ENCODE measurements around the gene TMCC1. TPM values are rescaled to one million over a fixed set of nuclear protein-coding genes. Genes with fewer than 3 reads are reported as not detected.

The TMCC1 gene
- total RNA-seq, 2 experiments from 2014 or later: 33.3 to 33.8 TPM

DNA sequence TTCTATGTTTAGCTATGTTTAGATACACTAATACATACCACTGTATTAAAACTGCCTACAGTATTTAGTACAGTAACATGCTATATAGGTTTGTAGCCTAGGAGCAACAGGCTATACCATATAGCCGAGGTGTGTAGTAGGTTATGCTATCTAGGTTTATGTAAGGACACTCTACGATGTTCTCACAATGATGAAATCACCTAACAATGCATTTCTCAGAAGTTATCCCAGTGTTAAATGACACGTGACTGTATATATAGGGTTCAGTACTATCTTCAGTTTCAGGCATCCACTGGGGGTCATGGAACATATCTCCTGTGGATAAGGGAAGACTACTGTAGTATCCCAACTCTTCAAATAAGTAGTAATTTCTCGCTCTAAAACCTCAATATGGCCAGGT, 97.4 kb downstream of the TMCC1 start:
- no peak for DNase-seq
- no peaks in the 10 kb centered on the region for H3K27me3 Mint-ChIP-seq
- H3K4me3 ChIP-seq (ENCODE audit: low read length): no peak overlapping the region
- no peaks in the 10 kb centered on the region for H3K27me3 ChIP-seq (ENCODE audit: control insufficient read depth in 1 of 2, insufficient read depth in 2 of 2, low read length in 2 of 2)
- no peak overlapping the region for H3K4me3 Mint-ChIP-seq
- H3K27ac ChIP-seq (ENCODE audit: low read depth in 1 of 2, low read length in 2 of 2): no peak overlapping the region
- no peak for ATAC-seq (ENCODE audit: poor library complexity)
- peaks cover 1% of the 10 kb centered on the region for H3K36me3 Mint-ChIP-seq (ENCODE audit: low read depth)
- ChIA-PET CTCF (no interaction called here), POLR2A (no interaction called here)
- H3K9me3 Mint-ChIP-seq: no peaks in the 10 kb centered on the region
- H3K4me1 ChIP-seq (ENCODE audit: insufficient read depth, low read length): peaks cover 10% of the 10 kb centered on the region
- TF ChIP-seq, protein P1, sequence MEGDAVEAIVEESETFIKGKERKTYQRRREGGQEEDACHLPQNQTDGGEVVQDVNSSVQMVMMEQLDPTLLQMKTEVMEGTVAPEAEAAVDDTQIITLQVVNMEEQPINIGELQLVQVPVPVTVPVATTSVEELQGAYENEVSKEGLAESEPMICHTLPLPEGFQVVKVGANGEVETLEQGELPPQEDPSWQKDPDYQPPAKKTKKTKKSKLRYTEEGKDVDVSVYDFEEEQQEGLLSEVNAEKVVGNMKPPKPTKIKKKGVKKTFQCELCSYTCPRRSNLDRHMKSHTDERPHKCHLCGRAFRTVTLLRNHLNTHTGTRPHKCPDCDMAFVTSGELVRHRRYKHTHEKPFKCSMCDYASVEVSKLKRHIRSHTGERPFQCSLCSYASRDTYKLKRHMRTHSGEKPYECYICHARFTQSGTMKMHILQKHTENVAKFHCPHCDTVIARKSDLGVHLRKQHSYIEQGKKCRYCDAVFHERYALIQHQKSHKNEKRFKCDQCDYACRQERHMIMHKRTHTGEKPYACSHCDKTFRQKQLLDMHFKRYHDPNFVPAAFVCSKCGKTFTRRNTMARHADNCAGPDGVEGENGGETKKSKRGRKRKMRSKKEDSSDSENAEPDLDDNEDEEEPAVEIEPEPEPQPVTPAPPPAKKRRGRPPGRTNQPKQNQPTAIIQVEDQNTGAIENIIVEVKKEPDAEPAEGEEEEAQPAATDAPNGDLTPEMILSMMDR (IDR thresholded peaks at IDR 0.05): no peak
- no peaks in the 10 kb centered on the region for H3K9me3 ChIP-seq (ENCODE audit: control insufficient read depth in 1 of 2, insufficient read depth in 1 of 2, low read length in 2 of 2)
- peaks cover 26% of the 10 kb centered on the region for H3K4me1 Mint-ChIP-seq (ENCODE audit: low read depth)
- H3K36me3 ChIP-seq (ENCODE audit: insufficient read depth, low read length): no peaks in the 10 kb centered on the region
- no peak overlapping the region for H3K27ac Mint-ChIP-seq
- intact Hi-C loops (cut with DNase I, micrococcal nuclease): no loop called here

DNA sequence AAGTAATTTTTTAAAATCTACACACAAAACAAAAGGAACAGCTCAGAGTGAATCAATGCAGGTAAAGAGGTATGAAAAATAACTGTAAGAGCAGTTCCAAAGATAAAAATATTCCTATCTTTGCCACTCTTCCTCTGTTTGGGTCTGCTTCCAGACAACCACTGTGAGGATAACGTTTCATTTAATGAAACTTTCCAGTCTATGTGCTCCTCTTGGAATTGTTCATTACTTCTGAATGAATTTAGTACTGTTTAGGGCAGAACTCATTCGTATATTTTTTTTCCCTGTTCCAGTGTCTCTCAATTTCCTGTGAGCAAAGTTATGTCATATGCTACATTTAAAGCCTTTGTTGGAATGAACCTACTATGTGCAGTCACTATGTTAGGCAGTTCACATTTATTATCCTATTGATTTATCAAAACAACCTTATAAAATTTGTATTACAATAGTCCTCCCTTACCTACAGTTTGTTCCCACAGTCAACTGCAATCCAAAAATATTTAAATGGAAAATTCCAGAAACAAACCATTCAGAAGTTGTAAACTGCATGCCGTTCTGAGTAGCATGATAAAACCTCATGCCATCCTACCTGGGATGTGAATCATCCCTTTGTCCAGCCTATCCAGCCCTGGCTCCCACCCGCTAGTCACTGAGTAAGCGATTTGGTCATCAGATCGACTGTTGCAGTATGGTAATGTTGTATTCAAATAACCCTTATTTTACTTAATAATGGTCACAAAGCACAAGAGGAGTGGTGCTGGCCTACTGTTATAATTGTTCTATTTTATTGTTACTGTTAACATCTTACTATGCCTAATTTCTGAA, 98.1 kb downstream of the TMCC1 start:
- no peak for ATAC-seq (ENCODE audit: poor library complexity)
- H3K4me1 Mint-ChIP-seq (ENCODE audit: low read depth): peaks cover 26% of the 10 kb centered on the region
- no peak overlapping the region for H3K27ac Mint-ChIP-seq
- no peaks in the 10 kb centered on the region for H3K36me3 Mint-ChIP-seq (ENCODE audit: low read depth)
- ChIA-PET CTCF (no interaction called here), POLR2A (no interaction called here)
- DNase-seq: no peak
- intact Hi-C loops (cut with DNase I, micrococcal nuclease): no loop called here
- H3K9me3 ChIP-seq (ENCODE audit: control insufficient read depth in 1 of 2, insufficient read depth in 1 of 2, low read length in 2 of 2): no peaks in the 10 kb centered on the region
- no peaks in the 10 kb centered on the region for H3K9me3 Mint-ChIP-seq
- no peak overlapping the region for H3K4me3 ChIP-seq (ENCODE audit: low read length)
- H3K27me3 Mint-ChIP-seq: no peaks in the 10 kb centered on the region
- H3K4me3 Mint-ChIP-seq: no peak overlapping the region
- peaks cover 10% of the 10 kb centered on the region for H3K4me1 ChIP-seq (ENCODE audit: insufficient read depth, low read length)
- no peak overlapping the region for H3K27ac ChIP-seq (ENCODE audit: low read depth in 1 of 2, low read length in 2 of 2)
- TF ChIP-seq, protein P1 (IDR thresholded peaks at IDR 0.05): no peak
- H3K27me3 ChIP-seq (ENCODE audit: control insufficient read depth in 1 of 2, insufficient read depth in 2 of 2, low read length in 2 of 2): no peaks in the 10 kb centered on the region
- no peaks in the 10 kb centered on the region for H3K36me3 ChIP-seq (ENCODE audit: insufficient read depth, low read length)

DNA sequence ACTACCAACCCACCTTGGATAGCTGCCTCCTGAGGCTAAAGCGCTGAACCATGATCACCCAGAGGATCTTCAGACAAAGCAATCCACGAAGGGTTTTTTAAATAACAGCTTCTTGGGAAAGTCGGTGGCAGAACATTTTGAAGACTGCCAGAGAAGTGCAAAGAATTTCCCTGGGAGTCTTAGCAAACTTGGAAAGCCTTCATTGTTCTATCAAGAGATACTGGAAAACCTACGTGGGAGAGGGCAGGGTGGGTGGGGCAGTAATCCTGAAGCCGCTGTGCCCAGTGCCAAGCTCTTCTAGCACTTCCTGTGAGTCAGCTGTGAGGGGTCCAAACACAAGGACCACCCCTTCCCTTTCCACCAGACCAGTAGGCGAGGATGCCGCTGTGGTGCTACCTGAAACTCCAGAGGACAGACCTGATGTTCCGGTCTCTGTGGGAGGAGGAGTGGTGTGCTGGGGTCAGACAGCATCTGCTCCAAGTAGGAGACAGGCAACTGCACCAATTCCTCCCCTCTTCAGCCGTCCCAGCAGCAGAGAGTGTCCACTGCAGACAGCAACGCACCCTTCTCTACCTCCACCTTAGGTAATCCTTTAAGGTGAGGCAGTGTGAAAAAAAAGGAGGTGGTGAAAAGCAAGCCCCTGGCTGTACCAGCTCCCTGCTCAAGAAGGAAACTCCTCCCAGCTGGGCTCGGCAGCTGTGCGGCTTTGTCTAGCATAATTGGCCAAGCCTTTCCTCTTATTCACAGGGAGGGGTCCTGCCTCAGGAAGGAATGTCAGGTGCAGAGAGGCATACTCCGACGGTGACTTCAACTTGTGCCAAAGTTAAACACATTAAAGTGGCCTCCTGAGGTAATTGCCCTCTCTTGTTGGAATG, 99.0 kb downstream of the TMCC1 start:
- ChIA-PET CTCF (no interaction called here), POLR2A (no interaction called here)
- Mint-ChIP-seq H3K9me3 (no peaks in the 10 kb centered on the region), H3K4me1 (ENCODE audit: low read depth) (peaks cover 26% of the 10 kb centered on the region), H3K4me3 (peak overlapping the region; percentile 31), H3K27ac (no peak overlapping the region), H3K27me3 (no peaks in the 10 kb centered on the region), H3K36me3 (ENCODE audit: low read depth) (no peaks in the 10 kb centered on the region)
- peak in 5 of 14 experiments; percentile 1 to 26 (median 13) for DNase-seq
- ATAC-seq (ENCODE audit: poor library complexity): peak; percentile 58
- H3K36me3 ChIP-seq (ENCODE audit: insufficient read depth, low read length): no peaks in the 10 kb centered on the region
- TF ChIP-seq, protein P1 (IDR thresholded peaks at IDR 0.05): no peak
- H3K27me3 ChIP-seq (ENCODE audit: control insufficient read depth in 1 of 2, insufficient read depth in 2 of 2, low read length in 2 of 2): no peaks in the 10 kb centered on the region
- H3K27ac ChIP-seq (ENCODE audit: low read depth in 1 of 2, low read length in 2 of 2): no peak overlapping the region
- no peaks in the 10 kb centered on the region for H3K9me3 ChIP-seq (ENCODE audit: control insufficient read depth in 1 of 2, insufficient read depth in 1 of 2, low read length in 2 of 2)
- intact Hi-C loops (cut with DNase I, micrococcal nuclease): no loop called here
- no peak overlapping the region for H3K4me3 ChIP-seq (ENCODE audit: low read length)
- peaks cover 10% of the 10 kb centered on the region for H3K4me1 ChIP-seq (ENCODE audit: insufficient read depth, low read length)
